ENCODE data around the gene MAPKAP1. TPM values are rescaled to one million over a fixed set of nuclear protein-coding genes. Genes with fewer than 3 reads are reported as not detected.

MAPKAP1 gene
- total RNA-seq, 1 experiment from 2014 or later = 55.5 TPM

- TF ChIP-seq CTCF (IDR thresholded peaks at IDR 0.05; ENCODE audit: unreplicated experiment) = no peak
- Mint-ChIP-seq H3K27me3 (ENCODE audit: unreplicated experiment) (no peaks in the 10 kb centered on the region), H3K36me3 (ENCODE audit: insufficient read depth, unreplicated experiment) (no peaks in the 10 kb centered on the region), H3K9me3 (ENCODE audit: low read depth, unreplicated experiment) (no peaks in the 10 kb centered on the region), H3K27ac (ENCODE audit: unreplicated experiment) (no peak overlapping the region), H3K4me1 (ENCODE audit: low read depth, unreplicated experiment) (no peaks in the 10 kb centered on the region), H3K4me3 (ENCODE audit: low read depth, unreplicated experiment) (no peak overlapping the region)
- intact Hi-C loops (cut with micrococcal nuclease; ENCODE audit: unreplicated experiment) = no loop called here
- no peak for DNase-seq
- no TSS peak for BruUV-seq (replicated peaks)
- CTCF ChIA-PET = no interaction called here
Measured at GRCh38 chr9:125466411-125466810, 240.6 kb downstream of the MAPKAP1 start.

GRCh38 chr9:125464591-125465385 lies 242.2 kb downstream of the MAPKAP1 start:
- Mint-ChIP-seq H3K27ac (ENCODE audit: unreplicated experiment) (no peak overlapping the region), H3K9me3 (ENCODE audit: low read depth, unreplicated experiment) (no peaks in the 10 kb centered on the region), H3K27me3 (ENCODE audit: unreplicated experiment) (no peaks in the 10 kb centered on the region), H3K36me3 (ENCODE audit: insufficient read depth, unreplicated experiment) (no peaks in the 10 kb centered on the region), H3K4me1 (ENCODE audit: low read depth, unreplicated experiment) (no peaks in the 10 kb centered on the region), H3K4me3 (ENCODE audit: low read depth, unreplicated experiment) (no peak overlapping the region)
- no peak for DNase-seq
- CTCF ChIA-PET = no interaction called here
- TF ChIP-seq CTCF (IDR thresholded peaks at IDR 0.05; ENCODE audit: unreplicated experiment) = no peak
- intact Hi-C loops (cut with micrococcal nuclease; ENCODE audit: unreplicated experiment) = no loop called here
- BruUV-seq (replicated peaks) = no TSS peak

- Mint-ChIP-seq H3K4me3 (ENCODE audit: low read depth, unreplicated experiment) (no peak overlapping the region), H3K36me3 (ENCODE audit: insufficient read depth, unreplicated experiment) (no peaks in the 10 kb centered on the region), H3K4me1 (ENCODE audit: low read depth, unreplicated experiment) (no peaks in the 10 kb centered on the region), H3K27ac (ENCODE audit: unreplicated experiment) (no peak overlapping the region), H3K9me3 (ENCODE audit: low read depth, unreplicated experiment) (no peaks in the 10 kb centered on the region), H3K27me3 (ENCODE audit: unreplicated experiment) (no peaks in the 10 kb centered on the region)
- TF ChIP-seq CTCF (IDR thresholded peaks at IDR 0.05; ENCODE audit: unreplicated experiment) = no peak
- intact Hi-C loops (cut with micrococcal nuclease; ENCODE audit: unreplicated experiment) = no loop called here
- BruUV-seq (replicated peaks) = no TSS peak
- CTCF ChIA-PET = interaction anchor here (0.6 kb wide), 1 partner anchor 10 kb away, joined by 3 read pairs; no protein-coding TSS in a partner anchor
- DNase-seq = no peak
Measured at GRCh38 chr9:125463926-125464325, 243.1 kb downstream of the MAPKAP1 start.

GRCh38 chr9:125462861-125463291 lies 244.1 kb downstream of the MAPKAP1 start:
- Mint-ChIP-seq H3K9me3 (ENCODE audit: low read depth, unreplicated experiment) (peaks cover under 1% of the 10 kb centered on the region), H3K4me1 (ENCODE audit: low read depth, unreplicated experiment) (no peaks in the 10 kb centered on the region), H3K27me3 (ENCODE audit: unreplicated experiment) (no peaks in the 10 kb centered on the region), H3K4me3 (ENCODE audit: low read depth, unreplicated experiment) (no peak overlapping the region), H3K27ac (ENCODE audit: unreplicated experiment) (no peak overlapping the region), H3K36me3 (ENCODE audit: insufficient read depth, unreplicated experiment) (peaks cover 2% of the 10 kb centered on the region)
- no peak for TF ChIP-seq CTCF (IDR thresholded peaks at IDR 0.05; ENCODE audit: unreplicated experiment)
- DNase-seq = no peak
- CTCF ChIA-PET = no interaction called here
- no TSS peak for BruUV-seq (replicated peaks)
- intact Hi-C loops (cut with micrococcal nuclease; ENCODE audit: unreplicated experiment) = no loop called here

All from Calu3 (cell line).